Measurements from ENCODE around the gene ATRNL1.
"Not testable (repeated sequence)": the region's sequence is repeated elsewhere in the genome, so short reads cannot be mapped to it uniquely, and the experiment has no call there.

Gene ATRNL1

DNA sequence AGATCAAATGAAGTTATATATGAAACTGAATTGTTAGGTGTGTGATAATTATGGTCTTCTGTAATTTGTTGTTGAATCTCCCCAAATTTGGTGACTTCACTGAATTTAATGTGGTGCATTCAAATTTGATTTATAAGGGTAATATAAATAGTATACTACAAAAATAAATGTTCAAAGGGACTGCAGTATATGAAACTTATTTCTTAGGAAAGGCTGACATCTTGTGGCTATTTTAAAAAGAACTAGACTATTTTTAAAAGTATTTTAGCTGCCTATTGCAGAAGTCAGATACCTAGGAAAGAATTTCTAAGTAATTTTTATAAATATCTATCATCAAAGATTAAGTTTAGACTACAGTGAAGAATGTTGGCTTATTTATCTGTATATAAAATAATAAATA, 36.6 kb downstream of the ATRNL1 start:
- Histone ChIP-seq H3K4me3 (ENCODE audit: low read depth, low read length) (no peak overlapping the region), H3K36me3 (ENCODE audit: control insufficient read depth, insufficient read depth, low read length) (no peaks in the 10 kb centered on the region), H3K27me3 (ENCODE audit: control insufficient read depth, insufficient read depth, low read length) (no peaks in the 10 kb centered on the region), H3K4me1 (ENCODE audit: control insufficient read depth, insufficient read depth, low read length) (no peaks in the 10 kb centered on the region), H3K27ac (ENCODE audit: low read depth, low read length) (no peak overlapping the region), H3K9ac (ENCODE audit: low read length) (no peak overlapping the region), H3K9me3 (ENCODE audit: control insufficient read depth, insufficient read depth, low read depth, low read length) (no peaks in the 10 kb centered on the region)

DNA sequence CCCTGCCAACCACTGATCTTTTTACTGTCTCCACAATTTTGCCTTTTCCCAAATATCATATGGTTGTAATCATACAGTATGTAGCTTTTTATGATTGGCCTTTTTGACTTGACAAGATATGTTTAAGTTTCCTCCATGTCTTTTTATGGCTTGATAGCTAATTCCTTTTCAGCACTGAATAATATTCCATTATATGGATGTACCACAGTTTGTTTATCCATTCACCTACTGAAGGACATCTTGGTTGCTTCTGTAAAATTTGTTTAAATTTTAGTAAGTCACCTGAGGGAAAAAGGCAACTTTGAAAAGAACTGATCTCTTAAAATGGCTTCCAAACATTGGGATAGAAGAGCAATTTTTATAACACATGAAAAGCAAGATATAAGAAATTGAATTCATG, 43.5 kb downstream of the ATRNL1 start:
- H3K4me1 ChIP-seq (ENCODE audit: control insufficient read depth, insufficient read depth, low read length): no peaks in the 10 kb centered on the region
- no peak overlapping the region for H3K27ac ChIP-seq (ENCODE audit: low read depth, low read length)
- peaks cover 23% of the 10 kb centered on the region for H3K9me3 ChIP-seq (ENCODE audit: control insufficient read depth, insufficient read depth, low read depth, low read length)
- no peaks in the 10 kb centered on the region for H3K36me3 ChIP-seq (ENCODE audit: control insufficient read depth, insufficient read depth, low read length)
- H3K9ac ChIP-seq (ENCODE audit: low read length): no peak overlapping the region
- no peak overlapping the region for H3K4me3 ChIP-seq (ENCODE audit: low read depth, low read length)
- H3K27me3 ChIP-seq (ENCODE audit: control insufficient read depth, insufficient read depth, low read length): no peaks in the 10 kb centered on the region

DNA sequence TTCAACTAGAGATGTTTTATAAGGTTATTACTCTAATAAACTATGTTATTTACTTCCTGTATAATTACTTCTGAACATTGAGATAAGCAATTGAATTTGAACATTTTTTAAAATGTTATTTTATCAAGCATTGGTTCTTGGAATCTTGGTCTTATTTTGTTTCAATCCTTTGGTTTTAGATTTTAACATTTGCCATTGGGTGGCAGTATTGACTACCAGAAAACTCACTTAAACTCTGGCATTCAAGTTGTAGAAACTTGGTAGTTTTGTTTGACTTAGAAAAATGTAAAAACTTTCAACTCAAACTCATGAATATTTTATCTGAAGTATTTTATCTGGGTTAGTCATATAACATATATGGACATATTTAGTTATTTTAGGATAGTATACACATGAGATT, 48.1 kb downstream of the ATRNL1 start:
- no peaks in the 10 kb centered on the region for H3K27me3 ChIP-seq (ENCODE audit: control insufficient read depth, insufficient read depth, low read length)
- no peaks in the 10 kb centered on the region for H3K4me1 ChIP-seq (ENCODE audit: control insufficient read depth, insufficient read depth, low read length)
- no peaks in the 10 kb centered on the region for H3K36me3 ChIP-seq (ENCODE audit: control insufficient read depth, insufficient read depth, low read length)
- no peak overlapping the region for H3K9ac ChIP-seq (ENCODE audit: low read length)
- H3K4me3 ChIP-seq (ENCODE audit: low read depth, low read length): no peak overlapping the region
- H3K9me3 ChIP-seq (ENCODE audit: control insufficient read depth, insufficient read depth, low read depth, low read length): peaks cover 18% of the 10 kb centered on the region
- no peak overlapping the region for H3K27ac ChIP-seq (ENCODE audit: low read depth, low read length)

DNA sequence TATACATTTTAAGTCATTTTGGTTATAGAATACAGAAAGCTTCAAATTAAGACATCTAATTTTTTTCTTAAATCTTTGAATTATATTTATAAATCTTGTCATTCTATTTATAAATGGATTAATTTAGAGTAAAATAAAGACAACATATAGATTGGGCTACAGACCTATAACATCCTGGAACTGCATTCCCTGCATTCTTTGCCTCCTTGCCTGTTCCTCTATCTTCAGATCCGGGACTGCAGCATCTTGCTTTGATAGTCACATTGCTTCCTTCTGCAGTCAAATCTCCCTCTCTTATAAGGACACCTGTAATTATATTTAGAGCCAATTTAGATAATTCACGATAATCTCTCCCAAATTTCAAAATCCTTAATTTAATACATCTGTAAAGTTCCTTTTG, 64.2 kb downstream of the ATRNL1 start:
- Histone ChIP-seq H3K36me3 (ENCODE audit: control insufficient read depth, insufficient read depth, low read length) (no peaks in the 10 kb centered on the region), H3K4me3 (ENCODE audit: low read depth, low read length) (no peak overlapping the region), H3K9me3 (ENCODE audit: control insufficient read depth, insufficient read depth, low read depth, low read length) (no peaks in the 10 kb centered on the region), H3K9ac (ENCODE audit: low read length) (no peak overlapping the region), H3K4me1 (ENCODE audit: control insufficient read depth, insufficient read depth, low read length) (no peaks in the 10 kb centered on the region), H3K27me3 (ENCODE audit: control insufficient read depth, insufficient read depth, low read length) (no peaks in the 10 kb centered on the region), H3K27ac (ENCODE audit: low read depth, low read length) (no peak overlapping the region)

DNA sequence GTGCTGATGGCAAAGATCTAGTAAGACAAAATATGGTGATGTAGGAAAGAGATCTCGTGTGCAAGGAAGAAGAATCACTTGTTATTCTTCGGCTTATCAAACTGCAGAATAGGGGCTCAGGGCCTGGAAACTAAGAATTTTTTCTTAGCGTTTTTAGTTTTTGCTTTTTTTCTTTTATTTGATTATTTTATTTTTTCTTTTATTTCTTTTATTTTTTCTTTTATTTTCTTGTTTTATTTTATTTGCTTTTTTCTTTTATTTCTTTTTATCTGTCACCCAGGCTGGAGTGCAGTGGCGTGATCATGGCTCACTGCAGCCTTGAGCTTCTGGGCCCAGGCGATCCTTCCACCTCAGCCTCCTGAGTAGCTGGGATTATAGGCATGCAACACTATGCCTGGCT, 70.0 kb downstream of the ATRNL1 start:
- Histone ChIP-seq H3K4me3 (ENCODE audit: low read depth, low read length) (no peak overlapping the region), H3K4me1 (ENCODE audit: control insufficient read depth, insufficient read depth, low read length) (no peaks in the 10 kb centered on the region), H3K36me3 (ENCODE audit: control insufficient read depth, insufficient read depth, low read length) (no peaks in the 10 kb centered on the region), H3K27ac (ENCODE audit: low read depth, low read length) (no peak overlapping the region), H3K9ac (ENCODE audit: low read length) (no peak overlapping the region), H3K27me3 (ENCODE audit: control insufficient read depth, insufficient read depth, low read length) (no peaks in the 10 kb centered on the region), H3K9me3 (ENCODE audit: control insufficient read depth, insufficient read depth, low read depth, low read length) (no peaks in the 10 kb centered on the region)

DNA sequence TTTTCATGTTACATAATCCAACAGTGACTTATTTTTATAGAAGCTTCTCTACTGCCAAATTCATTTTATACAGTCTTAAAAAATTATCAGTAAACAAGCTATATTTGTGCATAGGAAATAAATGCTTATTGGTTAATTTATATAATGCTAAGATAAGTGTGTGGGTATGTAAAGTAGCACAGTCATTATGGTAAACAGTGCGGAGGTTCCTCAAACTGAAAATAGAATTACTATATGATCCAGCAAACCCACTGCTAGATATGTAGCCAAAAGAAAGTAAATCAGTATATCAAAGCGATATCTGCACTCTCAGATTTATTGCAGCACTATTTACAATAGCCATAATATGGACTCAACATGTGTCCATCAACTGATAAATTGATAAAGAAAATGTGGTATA, 71.1 kb downstream of the ATRNL1 start:
- no peaks in the 10 kb centered on the region for H3K36me3 ChIP-seq (ENCODE audit: control insufficient read depth, insufficient read depth, low read length)

DNA sequence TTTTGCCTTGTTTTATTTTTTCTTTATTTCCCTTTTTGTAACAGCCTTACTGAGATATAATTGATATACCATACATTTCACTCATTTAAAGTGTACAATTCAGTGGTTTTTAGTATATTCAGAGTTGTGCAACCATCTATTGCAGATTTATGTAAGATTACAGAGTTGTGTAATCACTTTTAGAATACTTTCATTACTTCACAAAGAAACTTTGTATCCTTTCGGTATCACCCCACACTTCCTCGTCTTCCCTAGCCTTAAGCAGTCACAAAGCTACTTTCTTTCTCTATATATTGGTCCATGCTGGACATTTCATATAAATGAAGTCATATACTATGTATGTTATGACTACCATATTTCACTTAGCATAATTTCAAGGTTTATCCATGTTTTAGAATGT, 74.6 kb downstream of the ATRNL1 start:
- H3K4me1 ChIP-seq (ENCODE audit: control insufficient read depth, insufficient read depth, low read length): no peaks in the 10 kb centered on the region
- H3K4me3 ChIP-seq (ENCODE audit: low read depth, low read length): no peak overlapping the region
- H3K36me3 ChIP-seq (ENCODE audit: control insufficient read depth, insufficient read depth, low read length): no peaks in the 10 kb centered on the region
- H3K27ac ChIP-seq (ENCODE audit: low read depth, low read length): no peak overlapping the region
- H3K27me3 ChIP-seq (ENCODE audit: control insufficient read depth, insufficient read depth, low read length): no peaks in the 10 kb centered on the region
- no peaks in the 10 kb centered on the region for H3K9me3 ChIP-seq (ENCODE audit: control insufficient read depth, insufficient read depth, low read depth, low read length)
- H3K9ac ChIP-seq (ENCODE audit: low read length): no peak overlapping the region

More for the DNA sequence above, 71.1 kb downstream of the ATRNL1 start:
- Histone ChIP-seq H3K4me1 (ENCODE audit: control insufficient read depth, insufficient read depth, low read length) (no peaks in the 10 kb centered on the region), H3K9me3 (ENCODE audit: control insufficient read depth, insufficient read depth, low read depth, low read length) (no peaks in the 10 kb centered on the region), H3K27ac (ENCODE audit: low read depth, low read length) (no peak overlapping the region), H3K4me3 (ENCODE audit: low read depth, low read length) (no peak overlapping the region), H3K27me3 (ENCODE audit: control insufficient read depth, insufficient read depth, low read length) (no peaks in the 10 kb centered on the region), H3K9ac (ENCODE audit: low read length) (no peak overlapping the region)

DNA sequence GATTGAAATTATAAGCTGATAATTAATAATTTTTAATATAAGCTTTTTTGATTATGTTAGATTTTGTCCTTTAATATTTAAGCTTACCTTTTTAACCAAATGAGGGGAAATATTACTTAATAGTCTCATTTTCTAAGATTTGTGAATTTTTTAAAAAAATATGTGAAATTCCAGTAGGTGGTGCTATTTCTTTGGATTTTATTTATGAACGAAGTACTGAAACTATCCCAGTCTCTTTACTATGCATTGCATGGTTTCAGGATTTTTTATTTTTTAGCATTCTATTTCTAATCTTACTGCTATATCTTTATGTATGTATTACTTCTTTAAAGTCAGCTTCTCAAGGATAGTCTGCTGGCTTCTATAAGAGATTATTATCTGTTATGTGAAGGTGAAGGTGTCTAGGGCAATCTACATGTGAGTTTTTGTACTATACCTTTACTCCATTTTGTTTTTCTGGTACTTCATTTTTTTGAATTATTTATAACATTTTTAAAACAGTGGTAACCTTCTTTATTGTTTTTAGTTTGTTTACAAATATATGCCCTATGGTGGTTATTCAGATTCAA, 78.3 kb downstream of the ATRNL1 start:
- Histone ChIP-seq H3K36me3 (ENCODE audit: control insufficient read depth, insufficient read depth, low read length) (no peaks in the 10 kb centered on the region), H3K27me3 (ENCODE audit: control insufficient read depth, insufficient read depth, low read length) (no peaks in the 10 kb centered on the region), H3K27ac (ENCODE audit: low read depth, low read length) (no peak overlapping the region), H3K4me1 (ENCODE audit: control insufficient read depth, insufficient read depth, low read length) (no peaks in the 10 kb centered on the region), H3K4me3 (ENCODE audit: low read depth, low read length) (no peak overlapping the region), H3K9me3 (ENCODE audit: control insufficient read depth, insufficient read depth, low read depth, low read length) (no peaks in the 10 kb centered on the region), H3K9ac (ENCODE audit: low read length) (no peak overlapping the region)

DNA sequence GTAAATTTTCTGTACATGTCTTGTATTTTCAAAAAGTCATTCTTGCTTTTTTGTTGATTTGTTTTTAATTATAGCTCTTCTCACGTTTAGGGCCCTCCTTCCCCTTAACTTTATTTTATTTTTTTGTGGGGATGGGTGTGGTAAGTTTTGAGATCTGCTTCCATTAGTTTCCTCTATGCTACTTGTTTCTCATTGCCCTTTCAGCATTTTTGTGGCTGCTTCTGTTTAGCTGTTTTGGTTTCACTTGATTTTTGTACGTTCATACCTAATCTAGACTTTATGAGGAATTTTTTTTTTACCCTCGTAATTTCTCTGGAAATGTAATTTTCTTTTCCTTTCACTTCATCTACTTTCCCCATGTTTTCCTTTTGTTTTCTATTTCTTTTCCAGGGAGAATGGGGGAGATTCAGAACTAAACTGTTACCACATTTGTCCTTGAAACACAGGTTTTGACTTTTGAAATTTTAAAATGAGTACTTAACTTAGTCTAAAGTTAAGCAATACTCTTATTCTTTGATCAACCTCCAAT, 80.8 kb downstream of the ATRNL1 start:
- no peaks in the 10 kb centered on the region for H3K36me3 ChIP-seq (ENCODE audit: control insufficient read depth, insufficient read depth, low read length)
- no peaks in the 10 kb centered on the region for H3K27me3 ChIP-seq (ENCODE audit: control insufficient read depth, insufficient read depth, low read length)
- no peak overlapping the region for H3K4me3 ChIP-seq (ENCODE audit: low read depth, low read length)
- H3K27ac ChIP-seq (ENCODE audit: low read depth, low read length): no peak overlapping the region
- H3K9ac ChIP-seq (ENCODE audit: low read length): no peak overlapping the region
- H3K4me1 ChIP-seq (ENCODE audit: control insufficient read depth, insufficient read depth, low read length): no peaks in the 10 kb centered on the region
- H3K9me3 ChIP-seq (ENCODE audit: control insufficient read depth, insufficient read depth, low read depth, low read length): no peaks in the 10 kb centered on the region

DNA sequence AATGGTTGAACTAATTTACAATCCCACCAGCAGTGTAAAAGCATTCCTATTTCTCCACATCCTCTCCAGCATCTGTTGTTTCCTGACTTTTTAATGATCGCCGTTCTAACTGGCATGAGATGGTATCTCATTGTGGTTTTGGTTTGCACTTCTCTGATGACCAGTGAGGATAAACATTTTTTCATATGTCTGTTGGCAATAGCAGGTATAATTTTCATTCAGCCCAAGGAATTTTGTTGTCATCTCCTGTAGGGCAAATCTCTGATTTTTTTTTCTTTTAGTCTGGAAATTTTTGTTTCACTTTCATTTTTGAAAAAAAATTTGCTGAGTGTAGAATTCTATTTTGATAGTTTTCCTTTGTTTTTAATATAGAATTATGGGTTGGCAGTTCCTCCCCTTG, 114.1 kb downstream of the ATRNL1 start:
- H3K4me3 ChIP-seq (ENCODE audit: low read depth, low read length); H3K4me1 ChIP-seq (ENCODE audit: control insufficient read depth, insufficient read depth, low read length); H3K27me3 ChIP-seq (ENCODE audit: control insufficient read depth, insufficient read depth, low read length); H3K27ac ChIP-seq (ENCODE audit: low read depth, low read length); H3K9ac ChIP-seq (ENCODE audit: low read length); H3K9me3 ChIP-seq (ENCODE audit: control insufficient read depth, insufficient read depth, low read depth, low read length); H3K36me3 ChIP-seq (ENCODE audit: control insufficient read depth, insufficient read depth, low read length): not testable (repeated sequence)

DNA sequence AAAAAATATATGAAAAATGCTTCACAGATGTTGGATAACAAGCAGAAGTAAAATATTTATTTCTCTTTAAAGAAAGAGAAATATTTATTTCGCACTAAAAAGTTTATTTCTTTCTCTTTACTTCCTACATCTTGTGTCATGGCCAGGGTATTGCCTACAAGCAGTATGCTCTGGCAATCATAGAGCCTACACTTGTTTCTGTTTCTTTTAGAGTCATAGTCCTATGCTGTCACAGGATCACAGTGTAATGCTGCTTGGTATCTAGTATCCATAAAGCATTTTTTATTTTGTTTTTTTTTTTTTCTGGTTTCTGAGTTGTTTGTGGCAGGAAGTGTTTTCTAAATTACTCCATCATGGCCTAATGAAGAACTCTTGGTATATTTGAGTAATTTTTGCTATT, 116.0 kb downstream of the ATRNL1 start:
- no peaks in the 10 kb centered on the region for H3K36me3 ChIP-seq (ENCODE audit: control insufficient read depth, insufficient read depth, low read length)
- H3K4me3 ChIP-seq (ENCODE audit: low read depth, low read length): no peak overlapping the region
- no peak overlapping the region for H3K9ac ChIP-seq (ENCODE audit: low read length)
- H3K9me3 ChIP-seq (ENCODE audit: control insufficient read depth, insufficient read depth, low read depth, low read length): no peaks in the 10 kb centered on the region
- H3K27me3 ChIP-seq (ENCODE audit: control insufficient read depth, insufficient read depth, low read length): no peaks in the 10 kb centered on the region
- H3K27ac ChIP-seq (ENCODE audit: low read depth, low read length): no peak overlapping the region
- H3K4me1 ChIP-seq (ENCODE audit: control insufficient read depth, insufficient read depth, low read length): no peaks in the 10 kb centered on the region

DNA sequence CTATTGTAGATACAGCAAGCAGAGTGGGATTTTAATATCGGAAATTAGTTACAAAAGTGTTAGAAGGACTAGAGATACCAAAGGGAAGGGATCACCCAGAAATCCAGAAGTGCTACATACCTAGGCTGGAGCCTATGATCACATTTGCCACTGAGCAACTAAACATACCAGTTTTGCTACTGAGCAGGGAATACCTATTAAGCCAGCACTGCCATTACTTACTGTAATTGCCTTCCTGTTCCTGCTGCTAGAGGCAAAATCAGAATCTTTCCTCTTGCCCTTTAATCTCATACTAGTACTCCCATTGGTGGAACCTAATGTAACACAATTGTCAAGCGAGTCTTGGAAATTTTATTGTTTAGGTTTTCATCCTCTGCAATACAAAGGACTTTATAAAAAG, 121.7 kb downstream of the ATRNL1 start:
- no peak overlapping the region for H3K27ac ChIP-seq (ENCODE audit: low read depth, low read length)
- H3K4me3 ChIP-seq (ENCODE audit: low read depth, low read length): no peak overlapping the region
- no peaks in the 10 kb centered on the region for H3K27me3 ChIP-seq (ENCODE audit: control insufficient read depth, insufficient read depth, low read length)
- no peak overlapping the region for H3K9ac ChIP-seq (ENCODE audit: low read length)
- H3K9me3 ChIP-seq (ENCODE audit: control insufficient read depth, insufficient read depth, low read depth, low read length): no peaks in the 10 kb centered on the region
- H3K36me3 ChIP-seq (ENCODE audit: control insufficient read depth, insufficient read depth, low read length): no peaks in the 10 kb centered on the region
- H3K4me1 ChIP-seq (ENCODE audit: control insufficient read depth, insufficient read depth, low read length): no peaks in the 10 kb centered on the region
